Mucosa of rectum (tissue), 2 donors: ENCODE results near the gene SEMA5B.

Source experiments
- H3K27ac ChIP-seq, 2 donors: one replicate each; pipeline ENCODE4 v1.7.0; 2013; ENCODE audit warnings: inconsistent platforms in 2 of 2, low read depth in 2 of 2, low read length in 2 of 2
- H3K27me3 ChIP-seq, 2 donors: one replicate each; pipeline ENCODE4 v1.7.0; 2013; ENCODE audit warnings: low read length in 2 of 2; ENCODE audit not compliant: control insufficient read depth in 2 of 2, insufficient read depth in 2 of 2
- H3K36me3 ChIP-seq, 2 donors: one replicate each; pipeline ENCODE4 v1.7.0; 2013; ENCODE audit warnings: low read length in 2 of 2; ENCODE audit not compliant: control insufficient read depth in 2 of 2, insufficient read depth in 2 of 2
- H3K4me1 ChIP-seq, 2 donors: one replicate each; pipeline ENCODE4 v1.7.0; 2013; ENCODE audit warnings: low read length in 2 of 2, mild to moderate bottlenecking in 1 of 2; ENCODE audit not compliant: control insufficient read depth in 2 of 2, insufficient read depth in 2 of 2
- H3K4me3 ChIP-seq, 2 donors: one replicate each; pipeline ENCODE4 v1.7.0; 2013; ENCODE audit warnings: low read length in 2 of 2
- H3K9ac ChIP-seq, 2 donors: one replicate each; pipeline ENCODE4 v1.7.0; 2013; ENCODE audit warnings: low read length in 2 of 2, low read depth in 1 of 2, mild to moderate bottlenecking in 1 of 2
- H3K9me3 ChIP-seq, 2 donors: one replicate each; pipeline ENCODE4 v1.7.0; 2013; ENCODE audit warnings: low read length in 2 of 2; ENCODE audit not compliant: control insufficient read depth in 2 of 2
- donor health status: healthy.
- donor health status: Normal muscosa, but diverticular disease.

Gene SEMA5B

GRCh38 chr3:123013876-123014275, 13.7 kb downstream of the SEMA5B start:
- Histone ChIP-seq H3K9me3 (no peaks in the 10 kb centered on the region), H3K27ac (no peak overlapping the region), H3K4me3 (no peak overlapping the region), H3K27me3 (peaks cover 6 to 8% of the 10 kb centered on the region in 2 donors), H3K4me1 (no peaks in the 10 kb centered on the region), H3K9ac (no peak overlapping the region), H3K36me3 (no peaks in the 10 kb centered on the region)

- Histone ChIP-seq H3K27me3 (peaks cover 0 to 3% of the 10 kb centered on the region in 2 donors), H3K4me3 (no peak overlapping the region), H3K36me3 (no peaks in the 10 kb centered on the region), H3K4me1 (no peaks in the 10 kb centered on the region), H3K27ac (no peak overlapping the region), H3K9ac (no peak overlapping the region), H3K9me3 (no peaks in the 10 kb centered on the region)
Measured at GRCh38 chr3:123012652-123013051, 14.9 kb downstream of the SEMA5B start.

DNA sequence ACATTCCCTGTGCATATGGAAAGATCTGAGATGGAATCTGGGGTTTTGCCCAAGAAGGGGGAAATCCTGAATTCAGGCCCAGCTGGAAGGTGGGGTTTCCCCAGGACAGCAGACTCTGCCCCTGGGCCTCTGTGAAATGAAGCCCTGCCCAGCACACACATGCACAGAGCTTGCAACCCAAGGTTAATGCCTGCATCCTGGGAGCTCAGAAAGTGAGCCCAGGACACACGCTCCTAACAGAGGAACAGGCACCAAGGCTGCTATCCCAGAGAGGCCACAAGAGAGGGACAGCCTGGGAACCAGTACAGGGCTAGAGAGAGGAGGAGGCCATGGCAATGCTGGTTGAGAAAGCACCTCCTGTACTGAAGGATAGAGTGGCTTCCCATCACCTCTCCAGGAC, 16.1 kb downstream of the SEMA5B start:
- Histone ChIP-seq H3K9ac (no peak overlapping the region), H3K4me1 (no peaks in the 10 kb centered on the region), H3K4me3 (no peak overlapping the region), H3K9me3 (no peaks in the 10 kb centered on the region), H3K27me3 (peaks cover 0 to 6% of the 10 kb centered on the region in 2 donors), H3K27ac (no peak overlapping the region), H3K36me3 (no peaks in the 10 kb centered on the region)

GRCh38 chr3:123008840-123009239, 18.7 kb downstream of the SEMA5B start:
- Histone ChIP-seq H3K36me3 (no peaks in the 10 kb centered on the region), H3K27me3 (peaks cover 0 to 3% of the 10 kb centered on the region in 2 donors), H3K4me3 (no peak overlapping the region), H3K9me3 (no peaks in the 10 kb centered on the region), H3K9ac (no peak overlapping the region), H3K27ac (no peak overlapping the region), H3K4me1 (no peaks in the 10 kb centered on the region)

- Histone ChIP-seq H3K36me3 (no peaks in the 10 kb centered on the region), H3K4me1 (no peaks in the 10 kb centered on the region), H3K27me3 (peaks cover 0 to 3% of the 10 kb centered on the region in 2 donors), H3K9ac (no peak overlapping the region), H3K4me3 (no peak overlapping the region), H3K9me3 (no peaks in the 10 kb centered on the region), H3K27ac (no peak overlapping the region)
Measured at GRCh38 chr3:123006609-123007008, 21.0 kb downstream of the SEMA5B start.

GRCh38 chr3:123005291-123005690, 22.3 kb downstream of the SEMA5B start:
- Histone ChIP-seq H3K4me3 (no peak overlapping the region), H3K9me3 (no peaks in the 10 kb centered on the region), H3K27me3 (peaks cover 0 to 3% of the 10 kb centered on the region in 2 donors), H3K9ac (no peak overlapping the region), H3K27ac (no peak overlapping the region), H3K4me1 (no peaks in the 10 kb centered on the region), H3K36me3 (no peaks in the 10 kb centered on the region)

DNA sequence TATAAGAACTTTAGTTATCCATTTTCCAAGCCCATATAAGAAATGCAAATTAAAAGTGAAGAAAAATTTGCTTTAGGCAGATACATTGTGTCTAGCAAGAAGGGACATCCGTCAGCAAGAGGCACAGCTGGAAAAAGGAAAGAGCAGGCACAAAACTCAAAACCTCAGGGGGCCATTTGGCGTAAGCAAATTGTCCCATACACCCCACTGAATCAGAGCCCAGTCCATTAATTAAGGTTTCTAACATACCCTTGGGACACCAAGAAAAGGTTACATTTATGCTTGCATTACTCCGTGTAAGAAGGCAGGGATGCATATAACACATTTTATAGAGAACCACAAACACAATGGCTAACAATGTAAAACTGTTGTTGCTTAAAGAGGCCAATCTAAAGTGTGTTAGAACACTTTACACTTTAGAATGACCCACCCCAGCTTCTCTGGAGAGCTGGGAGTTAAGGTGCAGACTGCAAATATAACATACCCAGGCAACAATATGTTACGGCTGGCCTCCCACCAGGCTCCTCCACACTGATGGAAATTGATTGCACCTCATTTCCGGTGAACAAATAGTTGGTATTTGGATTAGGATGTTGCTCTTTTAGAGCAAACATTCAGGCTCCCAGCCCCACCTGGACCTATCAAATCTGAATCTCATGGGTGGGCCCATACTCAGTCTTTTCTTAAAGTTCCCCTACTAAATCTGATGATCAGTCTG, 23.2 kb downstream of the SEMA5B start:
- no peak overlapping the region for H3K4me3 ChIP-seq
- H3K9ac ChIP-seq, result no peak overlapping the region

DNA sequence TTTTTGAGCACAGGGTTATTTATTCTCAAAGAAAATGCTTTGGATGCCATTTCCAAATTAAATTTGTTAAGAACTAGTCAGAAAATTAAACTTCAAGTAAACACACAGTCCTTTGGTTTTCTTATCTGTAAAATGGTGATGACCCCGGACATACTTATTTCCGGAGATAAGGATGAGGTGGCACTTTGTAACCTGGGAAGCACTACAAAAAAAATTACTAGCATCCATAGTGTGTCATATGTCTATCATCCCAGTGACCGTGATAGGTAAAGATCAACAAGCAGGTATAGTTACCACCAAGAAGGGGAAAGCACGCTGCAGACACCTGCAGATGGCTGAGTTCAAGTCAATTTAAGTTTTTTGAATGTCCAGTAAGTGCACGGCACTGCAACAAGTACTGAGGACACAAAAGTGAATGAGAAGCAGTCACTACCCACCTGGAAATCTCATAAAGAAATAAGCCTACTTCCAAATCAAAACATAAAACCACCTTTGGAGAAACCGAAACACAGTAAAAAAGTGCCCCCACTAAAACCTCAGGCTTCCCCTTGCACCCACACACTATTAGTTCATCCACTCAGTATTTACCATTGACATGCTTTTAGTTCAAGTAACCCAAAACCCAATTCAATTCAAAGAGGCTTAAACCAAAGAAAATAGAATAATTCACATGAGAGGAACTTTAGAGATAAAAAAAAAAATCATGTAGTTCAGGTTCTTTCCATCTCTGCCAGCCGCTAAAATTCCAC, 24.6 kb downstream of the SEMA5B start:
- Histone ChIP-seq H3K36me3 (no peaks in the 10 kb centered on the region), H3K27ac (no peak overlapping the region), H3K4me3 (no peak overlapping the region), H3K9ac (no peak overlapping the region), H3K27me3 (peaks cover 0 to 3% of the 10 kb centered on the region in 2 donors), H3K4me1 (no peaks in the 10 kb centered on the region), H3K9me3 (no peaks in the 10 kb centered on the region)

More for the DNA sequence above, 23.2 kb downstream of the SEMA5B start:
- Histone ChIP-seq H3K27me3 (peaks cover 0 to 3% of the 10 kb centered on the region in 2 donors), H3K36me3 (no peaks in the 10 kb centered on the region), H3K4me1 (no peaks in the 10 kb centered on the region), H3K9me3 (no peaks in the 10 kb centered on the region), H3K27ac (no peak overlapping the region)

- Histone ChIP-seq H3K27ac (no peak overlapping the region), H3K4me1 (no peaks in the 10 kb centered on the region), H3K27me3 (peaks cover 0 to 3% of the 10 kb centered on the region in 2 donors), H3K9ac (no peak overlapping the region), H3K36me3 (no peaks in the 10 kb centered on the region), H3K9me3 (no peaks in the 10 kb centered on the region), H3K4me3 (no peak overlapping the region)
Measured at GRCh38 chr3:123002100-123002748, 25.3 kb downstream of the SEMA5B start.

- H3K27ac ChIP-seq, result no peak overlapping the region
- no peak overlapping the region for H3K9ac ChIP-seq
Measured at GRCh38 chr3:122998856-122999255, 28.7 kb downstream of the SEMA5B start.

More at GRCh38 chr3:122998856-122999255, 28.7 kb downstream of the SEMA5B start:
- H3K9me3 ChIP-seq, result no peaks in the 10 kb centered on the region
- H3K27me3 ChIP-seq, result peaks cover 0 to 4% of the 10 kb centered on the region in 2 donors
- no peaks in the 10 kb centered on the region for H3K4me1 ChIP-seq
- no peaks in the 10 kb centered on the region for H3K36me3 ChIP-seq
- H3K4me3 ChIP-seq, result no peak overlapping the region
